GM12878 (cell line): ENCODE data around the gene GPN1. TPM values are rescaled to one million over a fixed set of nuclear protein-coding genes. Genes with fewer than 3 reads are reported as not detected.

Experiments
- ATF3 ChIP-seq: IDR thresholded peaks from 2 replicates; pipeline ENCODE4 v1.6.1; 2011; ENCODE audit warnings: low read depth, mild to moderate bottlenecking, low read length, moderate library complexity, borderline replicate concordance; ENCODE audit errors: extremely low read depth
- CBFB ChIP-seq: IDR thresholded peaks from 2 replicates; pipeline ENCODE4 v1.6.1; 2016; ENCODE audit warnings: antibody characterized with exemption, low read depth
- CREB1 ChIP-seq: IDR thresholded peaks from 2 replicates; pipeline ENCODE4 v1.6.1; 2012; ENCODE audit warnings: low read depth, mild to moderate bottlenecking, inconsistent platforms
- CREM ChIP-seq: IDR thresholded peaks from 2 replicates; pipeline ENCODE4 v1.6.1; 2014; ENCODE audit warnings: antibody characterized with exemption, low read depth
- EP300 ChIP-seq, 2 experiments: fragments of 150-350 bp in 1 of 2; IDR thresholded peaks; 2 replicates each; pipeline ENCODE4 v1.6.1; 2011 to 2012; ENCODE audit warnings: low read depth in 2 of 2, low read length in 2 of 2, borderline replicate concordance in 1 of 2, improper control_type of control experiment in 1 of 2, inconsistent platforms in 1 of 2; ENCODE audit not compliant: control insufficient read depth in 1 of 2
- IKZF1 ChIP-seq: fragments of 450-650 bp; conservative IDR thresholded peaks from 2 replicates; pipeline ENCODE4 v1.6.1; 2017; ENCODE audit warnings: antibody characterized with exemption, mild to moderate bottlenecking
- MEF2B ChIP-seq: fragments of 450-650 bp; IDR thresholded peaks from 2 replicates; pipeline ENCODE4 v1.6.1; 2018; ENCODE audit warnings: mild to moderate bottlenecking, moderate library complexity; ENCODE audit not compliant: partially characterized antibody, poor library complexity, severe bottlenecking
- MTA3 ChIP-seq: IDR thresholded peaks from 2 replicates; pipeline ENCODE4 v1.6.1; 2012; ENCODE audit warnings: low read length, inconsistent platforms, borderline replicate concordance
- MXI1 ChIP-seq: fragments of 150-350 bp; IDR thresholded peaks from 2 replicates; pipeline ENCODE4 v1.6.1; 2011; ENCODE audit warnings: low read depth, mild to moderate bottlenecking, inconsistent platforms, low read length, improper control_type of control experiment
- NFYB ChIP-seq: IDR thresholded peaks from 2 replicates; pipeline ENCODE4 v1.6.1; 2011; ENCODE audit warnings: low read depth, mild to moderate bottlenecking, low read length, improper control_type of control experiment, moderate library complexity; ENCODE audit not compliant: insufficient read depth
- NKRF ChIP-seq: fragments of 450-650 bp; conservative IDR thresholded peaks from 2 replicates; pipeline ENCODE4 v1.6.1; 2017; ENCODE audit warnings: mild to moderate bottlenecking, moderate library complexity
- NR2F1 ChIP-seq: fragments of 450-650 bp; conservative IDR thresholded peaks from 2 replicates; pipeline ENCODE4 v1.6.1; 2017; ENCODE audit warnings: mild to moderate bottlenecking
- PAX5 ChIP-seq: IDR thresholded peaks from 2 replicates; pipeline ENCODE4 v1.6.1; 2011; ENCODE audit warnings: low read depth, low read length, borderline replicate concordance
- PRDM15 ChIP-seq: fragments of 450-650 bp; formaldehyde crosslinking; IDR thresholded peaks from 2 replicates; pipeline ENCODE4 v1.4.0; 2020; ENCODE audit warnings: mild to moderate bottlenecking, moderate library complexity
- RELA ChIP-seq: fragments of 450-650 bp; IDR thresholded peaks from 2 replicates; pipeline ENCODE4 v1.8.0; 2014; ENCODE audit warnings: borderline replicate concordance; ENCODE audit not compliant: partially characterized antibody
- RELB ChIP-seq: fragments of 450-650 bp; IDR thresholded peaks from 2 replicates; pipeline ENCODE4 v1.6.1; 2017; ENCODE audit warnings: low read depth, mild to moderate bottlenecking, moderate library complexity
- SMC3 ChIP-seq: IDR thresholded peaks from 2 replicates; pipeline ENCODE4 v1.6.1; 2011; ENCODE audit warnings: low read length, improper control_type of control experiment, borderline replicate concordance
- SREBF1 ChIP-seq: IDR thresholded peaks from 2 replicates; pipeline ENCODE4 v1.6.1; 2012; ENCODE audit warnings: mild to moderate bottlenecking, low read length
- SRF ChIP-seq, 2 experiments: IDR thresholded peaks; 2 replicates each; pipeline ENCODE4 v1.6.1; 2011; ENCODE audit warnings: low read depth in 2 of 2, low read length in 2 of 2, mild to moderate bottlenecking in 1 of 2, moderate library complexity in 1 of 2
- TBL1XR1 ChIP-seq: IDR thresholded peaks from 2 replicates; pipeline ENCODE4 v1.6.1; 2012; ENCODE audit warnings: low read depth, low read length, improper control_type of control experiment
- ZNF24 ChIP-seq: fragments of 450-650 bp; IDR thresholded peaks from 2 replicates; pipeline ENCODE4 v1.6.1; 2017; ENCODE audit warnings: antibody characterized with exemption, mild to moderate bottlenecking
- polyA plus RNA-seq, 11 experiments: library from polyadenylated mRNA; depleted of rRNA in 4 of 11; unstranded in 6 of 11; stranded (reverse) in 5 of 11; fragments of >200 nt; fragmentation: Nextera tagmentation in 4 of 11; fragmentation: Illumina TruSeq in 1 of 11; extraction: Ambion mirVana in 4 of 11; extraction: Trizol in 1 of 11; gene quantifications; 1 replicate in 1 of 11; 2 replicates in 10 of 11; pipeline versions ENCODE4 v1.2.1 to v1.2.3, GENCODE V29; 2011 to 2016; ENCODE audit warnings: inconsistent platforms in 2 of 11, missing spikeins in 2 of 11, low read depth in 1 of 11
- total RNA-seq, 4 experiments: library from RNA; depleted of rRNA in 3 of 4; stranded (reverse); fragments of >200 nt in 3 of 4; fragmentation: Illumina TruSeq in 1 of 4; extraction: Trizol in 1 of 4; gene quantifications; 2 replicates each; pipeline versions ENCODE4 v1.2.1 to v1.2.3, GENCODE V29; 2013 to 2021

Gene GPN1
- total and polyA plus RNA-seq, 10 of the 15 experiments (the other 5 are each of a cell fraction or from before 2014, with no cell fraction given), result 32.1 to 108 (median 60.4) TPM

GRCh38 chr2:27582695-27583389, 46.0 kb upstream of the GPN1 start, which contains the start of gene ZNF512 (continued):
- TF ChIP-seq RELA, result peak; percentile 21
- TF ChIP-seq PAX5, result 0 out of 2 replicates have a peak, but pooled peaks have one; percentile 51
- peak; percentile 78 for TF ChIP-seq NFYB
- peak; percentile 74; the same call in 1 of the 2 replicates for TF ChIP-seq ATF3
- TF ChIP-seq CREB1, result peak; percentile 59; the same call in 1 of the 2 replicates
- TF ChIP-seq RELB, result 0 out of 2 replicates have a peak, but pooled peaks have one; percentile 20
- TF ChIP-seq MTA3, result no peak
- TF ChIP-seq ZNF24, result no peak
- TF ChIP-seq SREBF1, result no peak
- TF ChIP-seq MXI1, result peak; percentile 54; the same call in 1 of the 2 replicates
- 0 out of 2 replicates have a peak, but pooled peaks have one; percentile 12 for TF ChIP-seq NR2F1
- 0 out of 4 replicates have a peak, but pooled peaks of 1 of the 2 experiments have one; percentile 43 for TF ChIP-seq SRF (IDR thresholded peaks at IDR 0.05; ENCODE audit: low read depth in 2 of 2, low read length in 2 of 2)
- TF ChIP-seq PRDM15 (CRISPR knock-in tag), result peak; percentile 93
- peak; percentile 60; the same call in 1 of the 2 replicates for TF ChIP-seq CBFB
- peak; percentile 49 for TF ChIP-seq IKZF1
- TF ChIP-seq NKRF, result 0 out of 2 replicates have a peak, but pooled peaks have one; percentile 27
- TF ChIP-seq TBL1XR1, result peak; percentile 63; the same call in 1 of the 2 replicates
- TF ChIP-seq SMC3, result no peak
- peak; percentile 54; the same call in 1 of the 2 replicates for TF ChIP-seq CREM
- peak in 1 of 2 experiments; percentile 59; a peak in 2 of 4 replicates for TF ChIP-seq EP300 (IDR thresholded peaks at IDR 0.05; ENCODE audit: borderline replicate concordance in 1 of 2, control insufficient read depth in 1 of 2, low read depth in 2 of 2, low read length in 2 of 2)
- TF ChIP-seq MEF2B, result peak; percentile 47
